DOHH2 (cell line): ENCODE data around the gene ESF1.

ENCODE experiments used
- H3F3A ChIP-seq: fragments of 200-600 bp; sonication (generic), shearing (Covaris generic); 2 replicates; pipeline ENCODE4 v1.6.0; 2016; ENCODE audit warnings: antibody characterized with exemption, mild to moderate bottlenecking; ENCODE audit not compliant: control insufficient read depth, insufficient read depth
- H3K27ac ChIP-seq: fragments of 200-600 bp; sonication (generic); 2 replicates; pipeline ENCODE4 v1.5.1; 2014; ENCODE audit warnings: low read depth, mild to moderate bottlenecking, low read length, moderate library complexity
- H3K27me3 ChIP-seq: fragments of 200-600 bp; sonication (generic); 2 replicates; pipeline ENCODE4 v1.6.1; 2014; ENCODE audit warnings: mild to moderate bottlenecking, low read length, mixed read lengths; ENCODE audit not compliant: control insufficient read depth
- H3K36me3 ChIP-seq: fragments of 200-600 bp; sonication (generic); 2 replicates; pipeline ENCODE4 v1.6.1; 2014; ENCODE audit warnings: mild to moderate bottlenecking, low read length, moderate library complexity, mixed read lengths; ENCODE audit not compliant: control insufficient read depth
- H3K4me1 ChIP-seq: fragments of 200-600 bp; sonication (generic); 2 replicates; pipeline ENCODE4 v1.6.1; 2014; ENCODE audit warnings: mild to moderate bottlenecking, low read length, mixed read lengths; ENCODE audit not compliant: control insufficient read depth
- H3K4me2 ChIP-seq: fragments of 200-600 bp; sonication (generic); 2 replicates; pipeline ENCODE4 v1.6.0; 2014; ENCODE audit warnings: mild to moderate bottlenecking, low read length, moderate library complexity
- H3K4me3 ChIP-seq: fragments of 200-600 bp; sonication (generic); 2 replicates; pipeline ENCODE4 v1.5.1; 2014; ENCODE audit warnings: mild to moderate bottlenecking, low read length, mixed read lengths
- H3K79me2 ChIP-seq: fragments of 200-600 bp; sonication (generic); 2 replicates; pipeline ENCODE4 v1.6.1; 2014; ENCODE audit warnings: mild to moderate bottlenecking, low read length, mixed read lengths; ENCODE audit not compliant: control insufficient read depth
- H3K9me2 ChIP-seq: fragments of 200-600 bp; sonication (generic); replicated peaks from 2 replicates; pipeline ENCODE4 v1.6.1; 2014; ENCODE audit warnings: mild to moderate bottlenecking, low read length, mixed read lengths; ENCODE audit not compliant: control insufficient read depth
- H3K9me3 ChIP-seq: fragments of 200-600 bp; sonication (generic); 2 replicates; pipeline ENCODE4 v1.6.1; 2014; ENCODE audit warnings: antibody characterized with exemption, low read length, mixed read lengths; ENCODE audit not compliant: control insufficient read depth, insufficient read depth
- H4K20me1 ChIP-seq: fragments of 200-600 bp; sonication (generic); 2 replicates; pipeline ENCODE4 v1.6.0; 2014; ENCODE audit warnings: low read depth, mild to moderate bottlenecking, antibody characterized with exemption, low read length, moderate library complexity; ENCODE audit not compliant: control insufficient read depth, insufficient read depth
- CTCF ChIP-seq: fragments of 200-600 bp; sonication (generic); IDR thresholded peaks from one replicate; pipeline ENCODE4 v1.5.1; 2014; ENCODE audit warnings: antibody characterized with exemption, mild to moderate bottlenecking, low read depth, low read length; ENCODE audit not compliant: poor library complexity, severe bottlenecking
- EZH2phosphoT487 ChIP-seq: fragments of 200-600 bp; sonication (generic); IDR thresholded peaks from 2 replicates; pipeline ENCODE4 v1.6.1; 2017; ENCODE audit warnings: borderline replicate concordance, mild to moderate bottlenecking, antibody characterized with exemption, low read length, moderate library complexity, mixed read lengths

The ESF1 gene

GRCh38 chr20:13775867-13776266 lies 8.9 kb downstream of the ESF1 start:
- peaks cover 40% of the 10 kb centered on the region for H4K20me1 ChIP-seq
- H3K4me3 ChIP-seq, result no peak overlapping the region
- H3F3A ChIP-seq, result peaks cover 30% of the 10 kb centered on the region
- H3K36me3 ChIP-seq, result peaks cover 74% of the 10 kb centered on the region
- TF ChIP-seq CTCF (no peak), EZH2phosphoT487 (no peak)
- no peaks in the 10 kb centered on the region for H3K9me3 ChIP-seq
- H3K79me2 ChIP-seq, result peaks cover 15% of the 10 kb centered on the region
- H3K27ac ChIP-seq, result no peak overlapping the region
- peaks cover 29% of the 10 kb centered on the region for H3K4me1 ChIP-seq
- H3K27me3 ChIP-seq, result no peaks in the 10 kb centered on the region
- no peak overlapping the region for H3K4me2 ChIP-seq
- no peaks in the 10 kb centered on the region for H3K9me2 ChIP-seq

- peaks cover 20% of the 10 kb centered on the region for H4K20me1 ChIP-seq
- H3K27me3 ChIP-seq, result no peaks in the 10 kb centered on the region
- peaks cover 84% of the 10 kb centered on the region for H3K36me3 ChIP-seq
- H3K4me2 ChIP-seq, result no peak overlapping the region
- H3K9me3 ChIP-seq, result no peaks in the 10 kb centered on the region
- no peak overlapping the region for H3K27ac ChIP-seq
- no peaks in the 10 kb centered on the region for H3K4me1 ChIP-seq
- TF ChIP-seq CTCF, result no peak
- no peak for TF ChIP-seq EZH2phosphoT487
- H3F3A ChIP-seq, result peaks cover 14% of the 10 kb centered on the region
- no peaks in the 10 kb centered on the region for H3K9me2 ChIP-seq
- 0 out of 2 replicates have a peak, but pooled peaks cover 3% of the 10 kb centered on the region for H3K79me2 ChIP-seq
- H3K4me3 ChIP-seq, result no peak overlapping the region
These were observed 12.2 kb downstream of the ESF1 start for GRCh38 chr20:13772529-13772928.

- H3K4me2 ChIP-seq, result no peak overlapping the region
- no peaks in the 10 kb centered on the region for H3K9me2 ChIP-seq
- no peaks in the 10 kb centered on the region for H3K27me3 ChIP-seq
- H3F3A ChIP-seq, result peaks cover 11% of the 10 kb centered on the region
- TF ChIP-seq EZH2phosphoT487 (no peak), CTCF (peak; percentile 33)
- peaks cover 84% of the 10 kb centered on the region for H3K36me3 ChIP-seq
- no peaks in the 10 kb centered on the region for H3K9me3 ChIP-seq
- H3K4me1 ChIP-seq, result no peaks in the 10 kb centered on the region
- H3K27ac ChIP-seq, result no peak overlapping the region
- H4K20me1 ChIP-seq, result peaks cover 14% of the 10 kb centered on the region
- no peak overlapping the region for H3K4me3 ChIP-seq
- 0 out of 2 replicates have a peak, but pooled peaks cover under 1% of the 10 kb centered on the region for H3K79me2 ChIP-seq
These were observed 12.8 kb downstream of the ESF1 start for GRCh38 chr20:13771853-13772453.
